Activated T-cell treated with anti-CD3 and anti-CD28 coated beads for 24 hours (primary cell): ENCODE data around the gene NT5DC4.

Experiments
- DNase-seq: peaks from one replicate; pipeline ENCODE4 v3.0.0-alpha.2; 2020; ENCODE audit warnings: low read depth

Gene NT5DC4

GRCh38 chr2:112723547-112723940 is 2.7 kb downstream of the NT5DC4 start:
- DNase-seq = no peak

- no peak for DNase-seq
These were observed 3.2 kb downstream of the NT5DC4 start for GRCh38 chr2:112723995-112724394.

- no peak for DNase-seq
These were observed 4.0 kb downstream of the NT5DC4 start for GRCh38 chr2:112724591-112725525.

GRCh38 chr2:112725545-112726457 is 5.0 kb downstream of the NT5DC4 start:
- no peak for DNase-seq

DNA sequence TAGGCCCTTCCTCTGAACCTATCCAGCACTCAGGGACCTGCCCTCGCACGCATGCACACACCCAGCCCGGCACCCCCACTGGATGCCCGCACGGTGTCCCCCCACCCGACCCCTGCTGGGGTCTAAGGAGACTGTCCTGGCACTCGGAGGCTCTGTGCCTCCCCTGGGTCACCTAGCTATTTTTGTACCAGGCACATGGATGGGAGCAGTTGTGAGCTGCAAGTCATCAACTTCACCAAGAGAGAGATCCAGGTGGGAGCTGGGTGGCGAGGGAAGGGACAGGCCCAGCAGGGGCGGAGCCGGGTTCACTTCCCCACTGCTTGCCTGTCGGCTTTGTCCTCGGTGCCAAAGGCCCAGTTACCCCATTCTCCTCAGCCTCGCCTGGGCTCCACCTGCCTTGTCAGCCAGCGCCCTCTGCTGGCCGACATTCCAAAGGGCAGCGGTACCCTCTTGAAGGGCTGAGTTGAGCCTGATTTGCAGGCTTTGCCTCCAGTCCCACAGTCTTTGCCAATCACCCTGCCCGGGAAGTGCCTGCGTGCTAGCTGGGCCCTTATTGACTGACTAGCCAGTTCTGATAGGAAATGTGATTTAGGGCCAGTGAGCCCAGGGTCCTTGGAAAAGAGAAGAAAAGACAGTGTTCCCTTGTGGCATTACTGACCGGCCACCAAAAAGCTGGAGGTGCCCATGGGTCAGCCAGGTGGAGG is 5.8 kb downstream of the NT5DC4 start:
- DNase-seq = peak; percentile 85

GRCh38 chr2:112727276-112728028 is 6.6 kb downstream of the NT5DC4 start:
- no peak for DNase-seq

DNA sequence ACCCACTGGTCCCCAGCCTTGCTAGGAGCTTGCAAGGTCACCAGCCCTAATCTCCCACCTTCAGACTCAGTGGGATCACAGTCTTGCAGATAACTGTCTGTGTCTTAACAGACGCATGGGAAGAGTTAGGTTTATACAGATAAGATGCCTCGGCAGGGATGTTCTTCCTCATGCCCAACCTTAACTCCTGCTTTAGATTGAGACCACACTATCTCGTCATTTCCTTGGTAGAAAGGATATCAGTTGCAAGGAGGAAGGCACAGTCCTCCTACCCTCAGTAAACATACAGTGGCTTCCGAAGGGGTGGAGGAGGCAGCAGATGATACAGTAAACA is 7.2 kb downstream of the NT5DC4 start:
- no peak for DNase-seq

GRCh38 chr2:112728378-112729175 is 7.8 kb downstream of the NT5DC4 start:
- DNase-seq = no peak

DNA sequence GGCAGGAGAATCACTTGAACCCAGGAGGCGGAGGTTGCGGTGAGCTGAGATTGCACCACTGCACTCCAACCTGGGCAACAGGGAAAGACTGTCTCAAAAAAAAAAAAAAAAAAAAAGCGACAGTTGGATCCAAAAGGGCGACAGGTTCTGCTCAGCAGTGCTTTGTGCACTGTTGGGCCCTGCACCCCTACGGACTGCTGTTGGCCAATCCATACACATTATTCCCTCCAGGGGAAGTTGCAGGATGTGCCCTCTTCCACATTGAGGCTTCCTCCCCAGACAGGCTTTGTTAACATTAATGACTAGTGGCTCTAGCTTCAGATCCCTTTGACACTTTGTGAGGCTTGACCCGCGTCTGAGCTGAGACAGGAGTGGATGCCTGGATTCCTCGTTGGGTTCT is 9.4 kb downstream of the NT5DC4 start:
- DNase-seq = no peak

DNA sequence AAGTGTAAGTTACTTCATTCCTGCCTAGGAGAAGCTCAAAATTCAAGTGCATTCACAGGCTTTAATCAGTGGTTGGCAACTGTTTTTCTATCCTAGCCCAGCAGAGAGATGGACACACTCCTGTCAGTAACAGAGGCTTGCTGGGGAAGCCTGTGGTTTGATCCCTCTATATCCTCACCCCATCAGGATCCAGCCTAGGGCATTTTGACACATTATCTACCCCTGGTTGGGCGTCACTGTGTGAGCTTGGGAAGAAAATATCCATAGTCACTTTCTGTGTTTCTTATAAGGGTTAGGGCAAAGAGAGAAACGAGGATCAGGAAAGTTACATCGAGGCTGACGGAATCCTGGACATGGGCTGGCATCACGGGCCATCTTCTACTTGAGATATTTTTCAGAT is 10.0 kb downstream of the NT5DC4 start:
- no peak for DNase-seq

DNA sequence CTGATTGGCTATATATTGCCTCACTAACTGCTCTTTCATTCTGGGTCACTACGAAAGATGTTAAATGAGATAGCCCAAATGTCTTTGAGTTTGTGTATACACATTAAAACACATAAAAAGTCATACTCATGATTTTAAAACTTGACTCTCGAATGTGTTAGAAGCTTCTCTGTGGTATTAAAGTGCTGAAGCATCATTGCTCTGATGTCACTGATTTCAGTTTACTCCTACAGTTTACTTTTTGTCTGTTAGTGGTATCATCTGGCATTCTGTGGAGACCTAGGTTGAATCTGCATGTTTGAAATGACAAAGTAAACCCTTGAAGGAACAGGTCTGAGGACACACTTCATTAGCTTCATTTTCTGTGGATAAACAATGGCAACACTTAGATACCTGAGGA is 10.7 kb downstream of the NT5DC4 start:
- DNase-seq = no peak

DNA sequence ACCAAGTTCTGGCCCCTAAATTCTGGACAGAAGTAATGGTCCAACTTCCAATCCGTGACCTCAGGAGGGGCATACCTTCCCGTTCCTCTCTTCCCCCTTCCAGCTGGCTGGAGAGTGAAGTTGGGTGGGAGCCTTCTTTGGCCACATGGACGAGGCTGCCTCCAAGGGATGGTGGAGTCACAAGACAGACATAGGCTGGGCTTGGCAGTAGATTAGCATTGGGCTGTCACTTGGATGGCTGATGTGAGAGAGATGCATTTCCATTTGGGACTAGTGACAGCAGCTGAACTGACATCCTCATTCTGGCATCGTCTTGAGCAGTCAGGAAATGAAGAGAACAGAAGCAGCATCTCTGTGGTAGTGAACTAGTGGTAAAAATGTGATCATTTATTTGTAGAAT is 12.6 kb downstream of the NT5DC4 start:
- DNase-seq = no peak

GRCh38 chr2:112733871-112734270 is 13.1 kb downstream of the NT5DC4 start:
- no peak for DNase-seq

DNA sequence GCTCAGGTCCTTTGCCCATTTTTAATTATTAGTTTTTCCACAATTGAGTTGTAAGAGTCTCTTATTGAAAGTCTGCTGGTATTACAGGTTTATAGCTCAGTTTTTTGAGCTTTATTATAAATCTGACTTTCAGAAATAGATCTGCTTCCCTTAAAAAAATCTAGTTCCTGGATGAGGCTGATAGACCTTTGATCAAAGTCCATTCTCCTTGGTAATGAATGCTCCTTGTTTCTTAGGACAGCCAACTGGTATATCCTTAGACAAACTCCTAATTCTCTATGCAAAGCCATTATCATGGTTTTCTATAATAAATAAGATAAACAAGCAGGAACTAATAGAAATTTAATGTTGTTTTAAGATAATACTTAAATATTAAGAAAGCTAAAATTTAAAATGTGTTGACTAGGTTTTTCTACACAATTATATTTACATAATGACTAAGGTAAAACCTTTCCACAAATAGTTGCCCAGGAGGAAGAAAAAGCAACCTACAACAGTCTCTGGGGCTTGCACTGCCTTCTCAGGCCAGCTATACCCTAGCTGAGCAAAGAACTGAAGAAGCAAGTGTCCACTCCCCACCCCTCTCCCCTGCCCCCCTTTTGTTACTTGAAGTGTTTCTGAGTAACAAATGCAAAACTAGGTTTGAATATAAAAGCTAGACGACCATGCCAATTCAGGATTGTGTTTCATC is 16.9 kb downstream of the NT5DC4 start:
- no peak for DNase-seq

GRCh38 chr2:112740527-112740926 is 19.7 kb downstream of the NT5DC4 start:
- no peak for DNase-seq

DNA sequence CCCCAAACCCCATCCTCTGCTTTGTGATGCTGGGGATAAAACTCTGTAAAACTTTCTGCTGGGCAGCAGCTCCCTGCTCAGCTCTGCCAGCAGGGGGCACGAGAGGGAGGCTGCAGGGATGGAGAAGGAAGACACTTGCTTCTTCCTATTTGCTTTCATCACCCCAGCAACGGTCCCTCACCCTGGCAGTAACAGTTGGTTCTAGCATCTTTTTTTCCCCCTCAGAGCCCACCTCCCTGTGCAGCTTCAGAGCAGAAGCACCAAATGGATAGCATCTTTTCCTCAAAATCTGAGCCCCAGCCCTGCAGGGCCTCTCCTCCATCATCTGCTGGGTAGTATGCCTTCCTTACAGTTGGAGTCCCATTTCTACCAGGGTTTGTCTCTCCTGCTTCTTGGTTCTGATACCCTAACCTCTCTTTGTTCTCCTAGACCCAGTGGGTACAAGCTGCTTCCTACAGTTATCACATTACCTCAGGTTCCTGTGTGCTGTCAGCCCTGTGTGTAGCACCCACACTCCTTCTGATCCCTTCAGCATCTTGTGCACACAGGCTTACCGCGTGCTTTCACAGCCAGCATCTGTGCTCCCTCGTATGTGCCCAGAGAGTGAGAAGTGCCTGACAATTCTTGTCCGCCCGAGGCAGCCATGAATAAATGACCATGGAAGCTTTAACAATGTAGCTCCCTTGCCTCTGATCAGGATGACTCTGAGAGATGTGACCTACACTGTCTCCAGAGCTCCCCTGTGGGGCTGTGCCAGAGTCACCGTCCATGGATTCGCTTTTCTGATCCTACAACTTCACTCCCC is 29.1 kb downstream of the NT5DC4 start:
- DNase-seq = peak; percentile 75

DNA sequence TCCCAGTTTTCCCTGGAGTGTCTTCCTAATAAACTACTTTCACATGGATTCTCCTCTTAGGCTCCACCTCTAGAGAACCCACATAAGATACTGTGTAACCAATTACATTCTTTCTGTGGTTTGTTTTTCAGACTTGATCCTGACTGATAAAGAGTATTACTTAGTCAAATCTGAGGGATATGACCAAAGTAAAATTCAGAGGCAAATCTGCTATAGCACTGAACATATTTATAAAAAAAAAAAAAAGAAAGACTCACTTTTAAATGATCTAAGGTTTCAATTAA is 29.7 kb downstream of the NT5DC4 start:
- no peak for DNase-seq

DNA sequence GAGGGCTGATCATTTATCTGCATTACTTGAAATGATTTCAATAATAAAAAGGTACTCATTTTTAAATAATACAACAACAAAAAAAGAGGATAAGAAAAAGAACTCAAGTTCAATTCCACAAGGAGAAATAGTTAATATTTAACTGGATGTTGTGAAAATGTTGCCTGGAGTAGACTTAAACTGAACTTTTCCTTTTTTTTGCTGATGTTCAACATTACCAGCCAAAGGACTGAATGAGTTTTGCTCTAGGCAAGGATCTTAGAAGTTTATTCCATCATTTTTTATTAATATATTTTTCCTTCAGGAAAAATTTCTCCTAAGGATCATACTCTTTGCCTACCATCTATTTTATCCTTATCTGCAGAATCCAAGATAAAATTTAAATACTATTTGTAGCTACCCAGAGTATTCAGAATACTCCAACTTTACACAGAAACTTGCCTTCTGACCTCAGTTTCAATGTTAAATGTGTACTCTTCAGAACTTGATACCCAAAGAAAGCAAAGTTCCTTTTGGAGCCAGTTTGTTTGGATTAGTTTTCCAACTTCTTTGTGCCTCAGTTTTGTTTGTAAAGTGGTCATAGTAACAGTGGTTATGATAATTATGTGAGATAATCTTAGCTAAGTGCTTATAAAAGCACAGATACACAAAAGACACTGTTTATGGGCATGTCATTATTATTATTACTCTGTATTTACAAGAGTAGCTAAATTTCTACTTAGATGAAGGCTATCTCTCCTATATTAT is 30.8 kb downstream of the NT5DC4 start:
- no peak for DNase-seq

DNA sequence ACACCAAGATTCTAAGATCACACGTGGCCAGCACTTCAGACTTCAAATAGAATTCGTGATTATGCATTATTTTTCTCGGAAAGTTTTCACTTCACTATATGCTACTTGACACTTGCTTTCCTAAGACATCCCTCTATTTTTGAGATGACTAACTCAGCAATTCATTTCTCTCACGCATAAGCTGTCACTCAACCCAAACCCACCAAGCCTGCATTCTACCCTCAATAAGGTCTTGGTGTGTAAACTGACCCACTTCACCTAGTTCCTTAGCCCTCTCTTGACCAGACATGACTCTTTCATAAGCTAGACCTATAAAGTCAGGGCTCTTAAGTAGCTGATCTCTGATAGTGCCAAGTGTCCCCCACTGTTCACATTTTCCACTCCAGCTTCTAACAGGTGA is 31.8 kb downstream of the NT5DC4 start:
- DNase-seq = no peak
